GM12891 (cell line): Measurements from ENCODE around the gene KRT84.

Experiments
- POLR2A ChIP-seq: IDR thresholded peaks from 2 replicates; pipeline ENCODE4 v1.6.1; 2011; ENCODE audit warnings: low read depth, low read length, control low read depth
- POLR2AphosphoS5 ChIP-seq: IDR thresholded peaks from 2 replicates; pipeline ENCODE4 v1.6.1; 2011; ENCODE audit warnings: low read depth, low read length, control low read depth
- SPI1 ChIP-seq: IDR thresholded peaks from 2 replicates; pipeline ENCODE4 v1.6.1; 2011; ENCODE audit warnings: low read depth, low read length, control low read depth

DNA sequence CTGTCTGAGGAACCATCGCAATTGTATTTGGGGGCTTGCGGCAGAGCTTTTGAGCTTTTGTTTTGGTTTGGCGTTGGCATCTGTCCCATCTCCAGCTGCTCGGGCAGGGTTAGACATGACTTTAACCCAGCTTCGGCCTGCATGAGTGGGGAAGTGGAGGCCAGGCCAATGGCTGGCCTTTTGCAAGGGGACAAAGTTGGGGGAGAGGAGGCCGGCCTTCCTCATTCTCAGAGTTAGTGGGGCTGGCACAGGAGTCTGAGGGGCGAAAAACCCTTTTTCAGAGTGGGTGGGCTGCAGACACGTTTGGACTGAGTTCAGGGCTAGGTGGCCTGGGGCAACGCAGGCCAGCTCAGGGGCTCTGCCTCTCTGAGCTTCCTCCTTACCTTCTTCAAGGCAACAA lies 15.5 kb upstream of the KRT84 start:
- TF ChIP-seq POLR2AphosphoS5 (no peak), POLR2A (no peak), SPI1 (no peak)
